Kidney glomerular epithelial cell (primary cell): ENCODE measurements around the gene APOBEC3F.

ENCODE experiments used
- DNase-seq: peaks from one replicate; lab custom pipeline; 2025; lab: John Stamatoyannopoulos, UW

APOBEC3F gene

DNA sequence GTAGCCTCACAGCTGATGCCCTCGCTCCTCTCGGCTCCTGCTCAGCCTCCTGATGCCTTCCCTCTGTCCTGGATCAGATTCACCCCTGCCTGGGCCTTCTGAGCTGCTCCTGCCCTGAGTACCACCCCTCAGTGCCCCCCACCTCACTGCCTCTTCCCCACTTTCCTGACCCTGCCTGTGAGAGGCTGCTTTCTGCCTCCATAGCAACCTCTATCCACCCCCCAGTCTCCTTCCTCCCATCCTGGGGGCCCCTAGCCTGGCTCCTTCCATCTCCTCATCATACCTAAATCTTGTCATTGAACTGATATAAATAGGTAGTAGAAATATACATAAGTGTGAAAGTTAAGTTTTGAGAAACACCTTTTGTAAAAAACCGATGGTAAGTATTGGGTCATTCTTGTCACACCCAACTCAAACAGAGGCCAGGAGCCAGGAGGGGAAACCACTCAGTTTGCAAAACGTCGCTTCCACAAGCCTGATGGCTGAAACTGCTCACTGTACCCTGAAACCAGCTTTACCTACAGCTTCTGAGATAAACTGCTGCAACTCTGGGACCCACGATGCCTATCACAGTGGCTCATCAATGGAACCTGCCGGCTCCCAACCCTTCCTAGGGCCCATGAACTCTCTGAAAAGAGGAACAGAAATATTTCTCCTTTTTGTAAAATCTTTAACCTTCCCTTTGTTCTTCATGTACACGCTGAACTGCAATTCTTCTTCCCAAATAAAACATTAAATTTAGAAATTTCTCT is 51.6 kb downstream of the APOBEC3F start:
- DNase-seq = no peak

GRCh38 chr22:39094717-39095389 is 54.2 kb downstream of the APOBEC3F start:
- no peak for DNase-seq

DNA sequence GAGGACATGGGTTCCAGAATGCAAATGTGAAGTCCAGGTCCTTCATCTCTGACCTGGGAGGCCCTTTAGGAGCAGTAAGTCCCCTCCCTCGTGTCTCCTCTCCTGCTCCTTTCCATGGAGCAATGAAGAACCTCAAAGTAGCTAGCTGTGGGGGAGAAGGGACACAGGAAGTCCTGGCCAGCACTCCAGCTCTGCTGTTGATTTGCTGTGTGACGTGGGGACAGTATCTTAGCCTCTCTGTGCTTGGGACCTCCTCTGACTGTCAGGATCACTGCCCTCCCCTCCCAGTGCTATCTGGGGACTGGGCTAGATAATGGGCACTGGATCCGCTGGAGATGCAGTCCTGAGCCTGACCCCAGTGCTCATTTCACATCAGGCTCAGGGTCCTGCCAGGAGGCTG is 55.3 kb downstream of the APOBEC3F start:
- no peak for DNase-seq

DNA sequence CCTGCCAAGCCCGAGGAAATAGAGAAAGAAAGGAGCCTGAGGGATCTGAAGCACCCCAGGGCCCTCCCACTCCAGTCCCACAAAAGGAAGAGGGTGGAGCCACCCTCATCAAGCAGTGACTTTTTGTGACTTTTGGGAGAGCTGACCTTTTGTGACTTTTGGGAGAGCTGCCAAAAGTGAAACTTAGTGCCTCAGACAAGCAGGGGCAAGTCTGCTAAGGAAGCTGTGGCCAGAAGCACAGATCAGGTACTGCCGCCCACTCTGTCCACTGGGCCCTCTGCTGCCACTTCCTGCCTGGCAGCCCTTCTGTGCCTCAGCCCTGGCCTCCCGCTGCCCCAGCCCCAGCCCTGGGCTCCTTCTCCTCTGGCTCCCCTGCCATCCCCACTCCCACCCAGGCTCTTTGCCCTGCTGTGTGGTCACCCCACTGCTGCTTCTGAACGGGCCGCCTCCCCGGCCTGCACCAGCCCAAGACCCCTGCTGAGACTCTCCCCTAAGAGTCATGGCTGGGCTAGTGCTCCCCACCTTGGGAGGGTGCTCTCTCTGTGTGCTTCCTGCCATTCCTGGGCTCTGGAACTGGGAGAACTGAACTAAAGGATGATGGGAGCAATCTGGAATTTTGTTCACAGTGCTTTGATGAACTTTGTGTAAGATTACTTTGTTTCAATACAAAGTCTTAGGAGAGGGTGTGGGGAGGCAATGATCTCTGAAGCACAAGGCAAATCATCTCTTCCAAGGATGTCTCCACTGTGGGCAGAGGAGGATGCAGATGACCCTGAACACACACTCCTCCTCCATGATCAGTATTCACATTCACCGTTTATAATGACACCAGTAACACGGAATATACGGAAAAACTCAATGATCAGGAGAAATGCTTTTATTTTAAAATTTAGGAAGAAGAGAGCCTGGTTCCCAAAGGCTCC is 56.7 kb downstream of the APOBEC3F start, which contains the start of gene APOBEC3H:
TSS of gene APOBEC3H (plus strand) at position 147 of the 923 bp plus-strand sequence. CDS start 3,035 bp downstream, outside the sequence.
- DNase-seq = no peak

- no peak for DNase-seq
Measured at GRCh38 chr22:39098026-39098425, 57.4 kb downstream of the APOBEC3F start.

DNA sequence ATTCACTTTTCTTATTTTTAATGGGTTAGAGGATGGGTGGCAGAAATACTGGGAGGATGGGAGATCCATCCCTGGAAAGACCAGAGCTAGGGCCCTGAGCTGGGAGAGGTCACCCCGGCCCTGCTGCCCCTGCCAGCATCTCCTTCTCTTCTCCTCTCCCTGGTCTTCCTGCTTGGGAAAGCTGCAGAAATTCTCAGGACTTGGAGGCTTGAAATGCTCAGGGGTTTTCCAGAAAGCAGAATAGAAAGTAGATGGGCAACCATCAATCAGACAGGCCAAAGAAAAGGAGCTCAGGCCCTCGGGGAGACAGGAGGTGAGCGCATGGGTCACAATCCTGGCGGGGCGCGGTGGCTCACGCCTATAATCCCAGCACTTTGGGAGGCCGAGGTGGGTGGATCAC is 57.9 kb downstream of the APOBEC3F start:
- no peak for DNase-seq

DNA sequence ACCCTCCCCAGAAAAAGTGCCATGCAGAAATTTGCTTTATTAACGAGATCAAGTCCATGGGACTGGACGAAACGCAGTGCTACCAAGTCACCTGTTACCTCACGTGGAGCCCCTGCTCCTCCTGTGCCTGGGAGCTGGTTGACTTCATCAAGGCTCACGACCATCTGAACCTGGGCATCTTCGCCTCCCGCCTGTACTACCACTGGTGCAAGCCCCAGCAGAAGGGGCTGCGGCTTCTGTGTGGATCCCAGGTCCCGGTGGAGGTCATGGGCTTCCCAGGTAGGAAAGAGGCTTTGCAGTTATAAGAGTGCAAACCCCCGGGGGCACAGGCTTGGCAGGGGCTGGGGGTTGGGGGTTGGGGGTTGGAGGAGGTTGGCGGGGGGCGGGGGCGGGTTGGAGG is 60.6 kb downstream of the APOBEC3F start:
- DNase-seq = no peak

DNA sequence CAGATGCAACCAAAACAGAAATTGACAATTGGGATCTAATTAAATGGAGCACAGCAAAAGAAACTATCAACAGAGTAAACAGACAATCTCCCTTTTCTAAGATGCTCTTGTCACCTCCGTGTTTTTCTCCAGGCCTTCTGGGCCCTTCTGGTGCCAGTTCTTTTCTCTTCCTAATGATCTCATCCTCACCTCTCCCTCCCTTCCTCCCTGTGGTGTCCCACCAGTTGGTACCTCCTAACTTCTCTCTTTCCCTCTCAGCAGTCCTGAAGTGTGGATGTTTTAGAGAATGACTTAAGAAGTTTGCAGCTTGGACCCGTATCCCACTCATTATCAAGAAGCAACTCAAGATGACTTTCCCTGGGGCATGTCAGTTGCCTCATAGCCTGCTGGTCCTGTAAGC is 62.8 kb downstream of the APOBEC3F start:
- DNase-seq = no peak
